ENCODE data around the gene EZR.
A peak's percentile ranks its signal among the peaks of the same experiment; 100 is the strongest.

EZR gene

GRCh38 chr6:158773581-158774449 is 45.4 kb downstream of the EZR start:
- no peak overlapping the region for H2AFZ ChIP-seq (ENCODE audit: insufficient read depth, low read length, poor library complexity)
- no peak overlapping the region for H4K91ac ChIP-seq (ENCODE audit: low read depth, low read length)
- H4K8ac ChIP-seq (ENCODE audit: low read depth, low read length): no peak overlapping the region
- H2BK120ac ChIP-seq (ENCODE audit: insufficient read depth, low read length, poor library complexity): no peak overlapping the region
- peaks cover 75 to 90% of the 10 kb centered on the region in 2 experiments for H3K36me3 ChIP-seq (ENCODE audit: control insufficient read depth in 1 of 2, insufficient read depth in 2 of 2, low read length in 2 of 2)
- H4K12ac ChIP-seq (ENCODE audit: low read depth, low read length): no peak overlapping the region
- no peaks in the 10 kb centered on the region for H3K9me3 ChIP-seq (ENCODE audit: insufficient read depth, low read depth, low read length)
- H3K4me1 ChIP-seq (ENCODE audit: control insufficient read depth in 1 of 2, insufficient read depth in 2 of 2, low read length in 2 of 2): peaks cover 0 to 5% of the 10 kb centered on the region in 2 experiments
- H3K9ac ChIP-seq (ENCODE audit: low read length): no peak overlapping the region
- H3K4me3 ChIP-seq (ENCODE audit: low read depth, low read length): no peak overlapping the region
- H3K79me2 ChIP-seq (ENCODE audit: control insufficient read depth, insufficient read depth, low read length, poor library complexity): peaks cover 2% of the 10 kb centered on the region
- no peak overlapping the region for H3K23ac ChIP-seq (ENCODE audit: low read length)
- H3K27ac ChIP-seq (ENCODE audit: low read depth, low read length): no peak overlapping the region
- no peak overlapping the region for H3K4me2 ChIP-seq (ENCODE audit: low read length)
- no peak overlapping the region for H2BK5ac ChIP-seq (ENCODE audit: low read depth, low read length, poor library complexity)
- peak overlapping the region; percentile 48 for H3K18ac ChIP-seq (ENCODE audit: low read length)
- DNase-seq: no peak
- H3K79me1 ChIP-seq (ENCODE audit: low read length): no peaks in the 10 kb centered on the region
- H2BK12ac ChIP-seq (ENCODE audit: low read length): no peak overlapping the region
- H2AK5ac ChIP-seq (ENCODE audit: low read length): no peak overlapping the region
- no peak overlapping the region for H3K4ac ChIP-seq (ENCODE audit: low read depth, low read length)
- no peak overlapping the region for H3K14ac ChIP-seq (ENCODE audit: low read length)
- no CpG with 5 or more reads among the region's 21 CpGs for WGBS (ENCODE audit: extremely low coverage, insufficient coverage, insufficient read length)
- no peaks in the 10 kb centered on the region for H3K27me3 ChIP-seq (ENCODE audit: insufficient read depth, low read length)

- Histone ChIP-seq H3K36me3 (ENCODE audit: control insufficient read depth in 1 of 2, insufficient read depth in 2 of 2, low read length in 2 of 2) (peaks cover 80 to 94% of the 10 kb centered on the region in 2 experiments), H3K9ac (ENCODE audit: low read length) (no peak overlapping the region), H2BK120ac (ENCODE audit: insufficient read depth, low read length, poor library complexity) (no peak overlapping the region), H3K27me3 (ENCODE audit: insufficient read depth, low read length) (no peaks in the 10 kb centered on the region), H3K4me2 (ENCODE audit: low read length) (no peak overlapping the region), H2BK5ac (ENCODE audit: low read depth, low read length, poor library complexity) (no peak overlapping the region), H2AK5ac (ENCODE audit: low read length) (no peak overlapping the region), H3K9me3 (ENCODE audit: insufficient read depth, low read depth, low read length) (no peaks in the 10 kb centered on the region), H4K12ac (ENCODE audit: low read depth, low read length) (no peak overlapping the region), H3K14ac (ENCODE audit: low read length) (no peak overlapping the region), H4K8ac (ENCODE audit: low read depth, low read length) (no peak overlapping the region), H3K4me3 (ENCODE audit: low read depth, low read length) (no peak overlapping the region), H4K91ac (ENCODE audit: low read depth, low read length) (no peak overlapping the region), H3K4me1 (ENCODE audit: control insufficient read depth in 1 of 2, insufficient read depth in 2 of 2, low read length in 2 of 2) (peaks cover 0 to 5% of the 10 kb centered on the region in 2 experiments), H3K4ac (ENCODE audit: low read depth, low read length) (no peak overlapping the region), H3K79me2 (ENCODE audit: control insufficient read depth, insufficient read depth, low read length, poor library complexity) (peaks cover 2% of the 10 kb centered on the region), H2AFZ (ENCODE audit: insufficient read depth, low read length, poor library complexity) (no peak overlapping the region), H3K18ac (ENCODE audit: low read length) (no peak overlapping the region), H3K23ac (ENCODE audit: low read length) (no peak overlapping the region), H2BK12ac (ENCODE audit: low read length) (no peak overlapping the region), H3K27ac (ENCODE audit: low read depth, low read length) (no peak overlapping the region), H3K79me1 (ENCODE audit: low read length) (no peaks in the 10 kb centered on the region)
- WGBS (ENCODE audit: extremely low coverage, insufficient coverage, insufficient read length): no CpG with 5 or more reads among the region's 6 CpGs
- no peak for DNase-seq
Measured at GRCh38 chr6:158772851-158773371, 46.3 kb downstream of the EZR start.

DNA sequence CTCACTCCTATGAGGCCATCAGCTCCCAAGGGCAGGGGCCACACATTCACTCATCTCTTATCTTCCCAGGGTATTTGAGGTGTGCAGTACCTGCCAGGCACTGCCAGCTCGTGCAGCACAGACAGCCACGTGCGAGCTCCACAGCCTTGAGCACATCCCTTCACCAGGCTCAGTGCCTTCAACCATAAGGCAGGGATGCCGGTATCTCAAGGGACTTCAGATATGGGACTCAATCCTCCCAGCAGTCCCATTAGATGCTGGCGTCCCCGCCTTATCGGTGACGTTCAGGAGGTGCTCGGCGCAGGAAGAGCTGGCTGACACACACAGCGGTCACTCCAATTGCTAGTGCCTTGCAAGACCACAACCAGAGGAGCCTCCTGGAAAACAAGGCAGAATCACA is 47.0 kb downstream of the EZR start:
- no peak overlapping the region for H3K4me3 ChIP-seq (ENCODE audit: low read depth, low read length)
- H4K8ac ChIP-seq (ENCODE audit: low read depth, low read length): no peak overlapping the region
- H4K12ac ChIP-seq (ENCODE audit: low read depth, low read length): no peak overlapping the region
- no peaks in the 10 kb centered on the region for H3K27me3 ChIP-seq (ENCODE audit: insufficient read depth, low read length)
- H3K9ac ChIP-seq (ENCODE audit: low read length): no peak overlapping the region
- peaks cover 0 to under 1% of the 10 kb centered on the region in 2 experiments for H3K4me1 ChIP-seq (ENCODE audit: control insufficient read depth in 1 of 2, insufficient read depth in 2 of 2, low read length in 2 of 2)
- no peak overlapping the region for H3K4me2 ChIP-seq (ENCODE audit: low read length)
- no CpG with 5 or more reads among the region's 11 CpGs for WGBS (ENCODE audit: extremely low coverage, insufficient coverage, insufficient read length)
- no peak overlapping the region for H3K14ac ChIP-seq (ENCODE audit: low read length)
- no peaks in the 10 kb centered on the region for H3K9me3 ChIP-seq (ENCODE audit: insufficient read depth, low read depth, low read length)
- no peaks in the 10 kb centered on the region for H3K79me2 ChIP-seq (ENCODE audit: control insufficient read depth, insufficient read depth, low read length, poor library complexity)
- no peak overlapping the region for H3K27ac ChIP-seq (ENCODE audit: low read depth, low read length)
- DNase-seq: no peak
- no peak overlapping the region for H2BK5ac ChIP-seq (ENCODE audit: low read depth, low read length, poor library complexity)
- no peak overlapping the region for H4K91ac ChIP-seq (ENCODE audit: low read depth, low read length)
- no peak overlapping the region for H2BK12ac ChIP-seq (ENCODE audit: low read length)
- no peak overlapping the region for H2AK5ac ChIP-seq (ENCODE audit: low read length)
- H2AFZ ChIP-seq (ENCODE audit: insufficient read depth, low read length, poor library complexity): no peak overlapping the region
- H3K23ac ChIP-seq (ENCODE audit: low read length): no peak overlapping the region
- peaks cover 83 to 94% of the 10 kb centered on the region in 2 experiments for H3K36me3 ChIP-seq (ENCODE audit: control insufficient read depth in 1 of 2, insufficient read depth in 2 of 2, low read length in 2 of 2)
- no peak overlapping the region for H3K4ac ChIP-seq (ENCODE audit: low read depth, low read length)
- H2BK120ac ChIP-seq (ENCODE audit: insufficient read depth, low read length, poor library complexity): no peak overlapping the region
- H3K79me1 ChIP-seq (ENCODE audit: low read length): no peaks in the 10 kb centered on the region
- no peak overlapping the region for H3K18ac ChIP-seq (ENCODE audit: low read length)

- no peaks in the 10 kb centered on the region for H3K79me2 ChIP-seq (ENCODE audit: control insufficient read depth, insufficient read depth, low read length, poor library complexity)
- no peak overlapping the region for H2BK5ac ChIP-seq (ENCODE audit: low read depth, low read length, poor library complexity)
- WGBS (ENCODE audit: extremely low coverage, insufficient coverage, insufficient read length): no CpG with 5 or more reads among the region's 16 CpGs
Measured at GRCh38 chr6:158771399-158772152, 47.6 kb downstream of the EZR start.

More at GRCh38 chr6:158771399-158772152, 47.6 kb downstream of the EZR start:
- H3K27ac ChIP-seq (ENCODE audit: low read depth, low read length): no peak overlapping the region
- H4K12ac ChIP-seq (ENCODE audit: low read depth, low read length): no peak overlapping the region
- H4K91ac ChIP-seq (ENCODE audit: low read depth, low read length): no peak overlapping the region
- H4K8ac ChIP-seq (ENCODE audit: low read depth, low read length): no peak overlapping the region
- no peaks in the 10 kb centered on the region for H3K27me3 ChIP-seq (ENCODE audit: insufficient read depth, low read length)
- H3K9me3 ChIP-seq (ENCODE audit: insufficient read depth, low read depth, low read length): no peaks in the 10 kb centered on the region
- H3K23ac ChIP-seq (ENCODE audit: low read length): no peak overlapping the region
- no peak overlapping the region for H2BK120ac ChIP-seq (ENCODE audit: insufficient read depth, low read length, poor library complexity)
- H3K4me3 ChIP-seq (ENCODE audit: low read depth, low read length): peak overlapping the region; percentile 17
- H3K36me3 ChIP-seq (ENCODE audit: control insufficient read depth in 1 of 2, insufficient read depth in 2 of 2, low read length in 2 of 2): peaks cover 83 to 94% of the 10 kb centered on the region in 2 experiments
- H3K18ac ChIP-seq (ENCODE audit: low read length): no peak overlapping the region
- H3K9ac ChIP-seq (ENCODE audit: low read length): no peak overlapping the region
- H3K14ac ChIP-seq (ENCODE audit: low read length): no peak overlapping the region
- H2AK5ac ChIP-seq (ENCODE audit: low read length): no peak overlapping the region
- no peak overlapping the region for H3K4ac ChIP-seq (ENCODE audit: low read depth, low read length)
- no peak for DNase-seq
- H2AFZ ChIP-seq (ENCODE audit: insufficient read depth, low read length, poor library complexity): no peak overlapping the region
- no peak overlapping the region for H3K4me2 ChIP-seq (ENCODE audit: low read length)
- H2BK12ac ChIP-seq (ENCODE audit: low read length): no peak overlapping the region
- no peaks in the 10 kb centered on the region for H3K4me1 ChIP-seq (ENCODE audit: control insufficient read depth in 1 of 2, insufficient read depth in 2 of 2, low read length in 2 of 2)
- no peaks in the 10 kb centered on the region for H3K79me1 ChIP-seq (ENCODE audit: low read length)

Measured in trophoblast cell (in vitro differentiated cells and primary cell).